ENCODE results near the gene PID1. TPM values are rescaled to one million over a fixed set of nuclear protein-coding genes. Genes with fewer than 3 reads are reported as not detected.

Gene PID1
- total RNA-seq, 1 donor from 2014 or later: 0.20 TPM

DNA sequence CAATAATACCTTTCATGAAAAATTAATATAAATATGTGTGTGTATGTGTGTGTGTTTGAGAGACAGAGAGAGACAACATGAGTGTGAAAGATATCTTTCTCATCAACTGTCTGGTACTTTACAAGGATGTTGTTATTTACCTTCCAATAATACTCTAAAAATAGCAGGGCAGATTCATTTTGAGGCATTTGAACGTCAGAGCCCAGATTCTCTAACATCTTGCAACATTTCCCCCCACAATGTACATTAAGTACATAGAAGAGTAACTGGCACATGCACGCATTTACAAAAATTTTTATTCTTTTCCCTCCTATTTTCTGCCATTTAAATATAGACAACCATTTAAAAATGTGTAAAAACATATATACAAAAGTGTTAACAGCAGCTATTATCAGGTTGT lies 100.9 kb downstream of the PID1 start:
- no peak for DNase-seq (ENCODE audit: low read depth in 2 of 2)

DNA sequence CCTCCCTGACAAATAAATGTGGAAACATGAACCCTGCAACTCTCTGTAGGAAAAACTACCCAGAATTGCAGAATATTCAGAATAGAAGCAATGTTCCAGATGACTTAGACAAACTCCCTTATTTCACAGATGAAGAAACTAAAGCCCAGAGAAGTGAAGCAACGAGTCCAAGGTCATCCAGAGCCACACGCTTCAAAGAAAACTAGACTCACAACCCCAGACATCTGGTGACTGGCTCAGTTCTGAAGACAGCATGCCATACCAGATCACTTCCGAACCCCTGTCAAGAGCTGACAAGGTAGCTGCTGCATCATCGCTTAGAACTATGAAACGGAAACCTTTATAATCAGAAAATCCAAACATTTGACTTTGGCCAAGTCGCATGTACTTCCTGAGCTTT lies 101.3 kb downstream of the PID1 start:
- DNase-seq (ENCODE audit: low read depth in 2 of 2): peak in 1 of 2 donors; percentile 29

DNA sequence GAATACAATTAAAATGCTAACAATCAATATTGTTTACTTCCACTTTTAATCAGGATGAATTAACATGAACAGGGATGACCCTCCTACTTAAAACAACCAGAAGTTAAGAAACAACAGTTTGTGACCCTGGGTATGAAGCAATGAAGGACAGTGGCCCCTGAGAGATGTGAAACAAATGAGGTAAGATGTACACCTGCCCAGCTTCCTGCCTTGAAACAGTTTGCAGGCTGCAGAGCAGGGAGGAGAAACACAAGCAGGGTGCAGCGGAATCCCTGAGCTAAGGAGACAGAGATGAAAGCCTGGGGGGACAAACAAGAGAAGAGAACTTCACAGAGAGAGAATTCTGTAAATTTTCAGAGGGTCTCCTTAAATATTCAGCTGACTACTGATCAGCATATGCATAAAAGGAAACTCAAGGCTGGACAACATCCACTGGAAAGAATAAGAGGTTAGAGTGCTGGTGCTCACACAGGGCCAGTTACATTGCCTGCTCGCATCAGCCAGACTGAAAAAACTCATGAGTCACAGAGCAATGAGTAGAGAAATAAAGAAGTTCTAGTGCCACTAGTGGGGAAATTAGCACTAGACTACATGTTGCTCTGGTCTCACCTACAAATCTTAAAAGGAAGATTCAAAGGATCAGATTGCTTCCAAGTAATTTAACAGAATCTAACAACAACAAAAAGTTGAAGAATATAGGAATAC lies 106.4 kb downstream of the PID1 start:
- no peak for DNase-seq (ENCODE audit: low read depth in 2 of 2)

DNA sequence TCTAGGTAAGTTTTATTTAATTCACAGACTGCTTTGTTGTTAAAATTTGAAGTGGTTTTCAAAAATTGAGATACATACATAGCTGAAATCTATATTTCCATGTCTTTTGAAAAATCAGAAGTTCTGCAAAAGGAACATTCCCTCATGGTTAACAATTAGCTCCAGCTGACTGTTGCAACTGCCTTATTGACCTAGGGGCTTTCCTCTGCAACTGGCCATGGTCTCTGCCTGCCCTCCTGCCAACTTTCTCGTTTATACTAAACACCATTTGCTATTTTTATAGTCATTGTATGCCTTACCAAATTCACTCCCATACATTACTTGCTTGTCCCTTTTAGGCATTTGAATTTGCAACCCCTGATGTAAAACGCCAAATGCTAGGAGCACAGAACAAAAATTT lies 107.2 kb downstream of the PID1 start:
- DNase-seq (ENCODE audit: low read depth in 2 of 2): no peak

DNA sequence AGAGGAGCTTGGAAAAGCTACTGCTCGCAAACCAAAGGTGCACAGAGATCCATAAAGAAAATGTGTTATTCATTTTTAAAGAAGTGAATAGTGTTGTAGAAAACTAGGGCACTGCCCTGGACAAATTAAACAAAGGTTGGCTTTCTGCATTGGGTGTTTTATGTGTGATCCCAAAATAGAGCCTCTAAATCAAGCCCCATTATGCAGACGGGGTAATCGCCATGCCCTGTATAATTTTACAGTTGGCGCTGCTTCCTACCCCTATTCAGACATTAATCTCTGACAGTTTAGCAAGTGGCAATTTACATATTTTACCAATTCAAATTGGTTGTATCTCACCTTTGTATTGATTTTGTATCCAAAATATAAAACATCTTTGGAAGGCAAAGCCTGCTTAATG lies 109.1 kb downstream of the PID1 start:
- DNase-seq (ENCODE audit: low read depth in 2 of 2): no peak

DNA sequence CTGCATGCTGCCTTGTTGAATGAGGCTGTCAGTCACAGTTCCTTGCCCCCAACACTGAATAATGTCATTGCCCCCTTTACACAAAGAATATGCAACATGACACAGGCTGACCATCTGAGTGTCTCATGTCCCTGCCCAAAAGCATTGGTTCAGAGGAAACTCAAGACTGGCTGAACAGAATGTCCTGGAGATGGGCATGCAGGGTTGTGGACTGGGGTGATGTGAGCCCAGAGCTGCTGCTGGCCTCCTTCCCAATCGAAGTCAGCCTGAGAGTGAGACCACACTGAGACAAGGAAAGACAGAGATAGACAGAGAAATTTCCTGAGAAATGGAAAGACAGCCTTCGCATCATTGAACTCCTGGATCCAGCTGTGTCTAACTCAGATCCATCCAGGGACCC lies 110.1 kb downstream of the PID1 start:
- no peak for DNase-seq (ENCODE audit: low read depth in 2 of 2)

DNA sequence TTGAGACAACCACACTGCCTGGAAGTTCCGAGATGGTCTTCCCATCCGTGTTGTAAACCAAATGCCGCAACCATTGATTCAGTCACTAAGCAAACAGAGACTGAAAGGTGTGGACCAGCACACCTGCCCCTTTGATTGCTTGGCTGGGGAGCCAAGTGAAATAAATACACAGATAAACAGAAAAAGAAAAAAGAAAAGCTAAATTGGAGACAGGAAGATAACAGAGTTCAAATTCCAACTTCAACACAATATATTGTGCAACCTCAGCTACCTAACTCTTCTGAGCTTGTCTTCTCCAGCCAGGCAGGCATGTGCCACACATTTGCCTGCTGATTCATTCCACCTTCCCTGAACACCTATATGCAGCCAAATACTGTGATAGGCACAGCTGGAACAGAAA lies 110.9 kb downstream of the PID1 start:
- DNase-seq (ENCODE audit: low read depth in 2 of 2): no peak

DNA sequence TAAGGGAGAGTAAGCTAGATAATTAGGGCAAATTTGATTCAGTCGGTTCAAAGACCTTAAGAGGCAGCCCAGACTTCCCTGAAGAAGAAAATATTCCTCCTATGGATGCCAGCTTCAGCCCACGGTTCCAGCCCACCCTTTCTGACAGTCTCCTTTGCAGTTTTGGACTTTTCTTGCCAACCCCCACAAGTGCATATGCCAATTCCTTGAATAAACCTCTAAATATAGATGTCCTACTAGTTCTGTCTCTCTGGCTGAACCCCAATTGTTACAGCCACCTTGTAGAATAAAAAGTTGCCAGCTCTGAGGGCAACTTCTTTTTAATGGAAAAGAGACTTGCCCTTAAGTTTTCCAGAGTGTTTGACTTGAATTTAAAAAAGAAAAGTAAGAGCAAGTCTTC lies 111.7 kb downstream of the PID1 start:
- no peak for DNase-seq (ENCODE audit: low read depth in 2 of 2)

DNA sequence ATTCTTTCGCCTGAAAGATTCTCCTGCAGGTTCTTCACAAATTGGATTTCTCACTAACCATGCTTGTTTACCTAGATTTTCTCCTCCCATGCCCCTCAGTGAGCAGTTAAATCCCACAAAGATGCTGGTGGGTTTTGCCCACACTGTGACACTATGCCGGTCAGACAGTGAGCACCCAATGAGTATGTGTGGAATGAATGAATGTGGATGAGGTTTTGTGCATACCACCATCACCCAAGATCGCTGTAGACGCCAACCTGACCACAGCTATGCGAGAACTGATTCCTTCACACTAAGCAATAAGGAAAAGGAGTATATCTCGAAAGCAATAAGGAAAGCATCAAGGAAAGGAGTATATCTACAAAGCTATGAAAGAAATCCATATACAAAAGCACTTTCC lies 116.7 kb downstream of the PID1 start:
- no peak for DNase-seq (ENCODE audit: low read depth in 2 of 2)

DNA sequence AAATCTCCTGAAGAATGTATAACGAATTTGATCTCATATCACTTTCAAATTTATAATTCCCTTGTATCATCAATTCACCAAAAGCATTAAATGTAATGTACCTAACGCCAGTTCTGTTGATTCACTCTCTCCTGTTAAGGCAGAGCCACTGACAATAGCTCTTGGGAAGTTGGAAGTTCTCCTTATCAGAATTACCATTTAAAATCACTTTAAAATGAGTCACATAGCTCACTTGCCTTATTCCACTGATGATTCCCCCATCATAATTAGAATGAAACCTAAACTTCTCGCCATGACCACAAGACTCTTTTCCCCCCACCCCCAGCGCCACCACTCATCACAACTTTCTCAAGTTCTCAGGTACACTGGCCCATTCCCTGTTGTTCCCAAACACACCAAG lies 117.1 kb downstream of the PID1 start:
- no peak for DNase-seq (ENCODE audit: low read depth in 2 of 2)

DNA sequence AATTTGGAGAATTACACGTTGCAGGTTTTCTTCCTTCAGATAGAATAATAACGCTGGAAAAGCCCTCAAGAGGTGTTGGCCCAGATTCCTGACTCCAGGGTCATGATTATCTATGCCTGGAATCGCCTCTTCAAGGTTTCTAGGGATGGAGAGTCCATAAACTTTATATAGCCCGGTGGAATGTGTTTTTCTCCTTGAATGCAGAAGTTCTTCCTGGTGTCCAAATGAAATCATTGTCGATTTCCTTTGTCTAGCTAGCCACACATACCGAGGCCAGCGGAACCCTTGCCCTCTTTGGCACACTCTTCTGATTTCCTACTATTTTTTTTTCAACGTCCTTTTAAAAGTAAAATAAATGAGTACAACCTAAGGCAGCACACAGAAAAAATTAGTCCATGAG lies 117.8 kb downstream of the PID1 start:
- peak in 1 of 2 donors; percentile 41 for DNase-seq (ENCODE audit: low read depth in 2 of 2)

DNA sequence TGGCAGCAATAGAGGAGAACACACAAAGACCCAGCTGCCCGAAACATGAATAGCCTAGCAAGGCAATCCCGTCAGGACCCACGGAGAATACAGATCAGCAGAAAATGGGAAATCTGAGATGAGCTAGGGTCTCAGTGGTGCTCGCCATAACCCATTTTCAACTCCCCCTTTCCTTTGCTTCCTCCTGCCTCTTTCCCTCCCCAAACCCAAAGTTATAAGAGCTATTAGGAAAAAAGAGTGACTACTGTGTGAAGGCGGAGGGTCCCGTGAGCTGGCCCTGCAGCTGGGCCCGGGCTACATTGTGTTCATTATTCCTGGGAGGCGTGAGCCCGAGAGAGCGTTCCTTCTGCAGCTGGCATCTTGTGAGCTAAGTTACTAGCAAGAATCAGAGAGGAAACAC lies 118.4 kb downstream of the PID1 start:
- DNase-seq (ENCODE audit: low read depth in 2 of 2): no peak

DNA sequence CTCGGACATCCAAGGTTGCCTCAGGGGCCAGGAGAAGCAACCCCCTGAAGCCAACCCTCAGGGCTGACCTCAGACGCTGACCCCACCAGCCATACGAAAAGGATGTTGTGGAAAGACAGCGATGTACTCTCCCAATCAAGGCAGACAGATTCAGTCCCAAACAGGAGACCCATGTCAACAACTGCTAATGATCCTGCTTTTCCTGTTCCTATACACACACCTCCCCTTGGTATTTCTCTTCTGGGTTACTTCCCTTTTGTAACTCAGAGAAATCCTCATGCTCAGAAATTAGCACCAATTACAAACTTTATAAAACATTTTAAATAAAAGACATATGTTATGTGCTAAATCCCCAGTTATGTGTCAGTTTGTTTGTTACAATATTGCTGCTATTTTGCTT lies 120.8 kb downstream of the PID1 start:
- no peak for DNase-seq (ENCODE audit: low read depth in 2 of 2)

DNA sequence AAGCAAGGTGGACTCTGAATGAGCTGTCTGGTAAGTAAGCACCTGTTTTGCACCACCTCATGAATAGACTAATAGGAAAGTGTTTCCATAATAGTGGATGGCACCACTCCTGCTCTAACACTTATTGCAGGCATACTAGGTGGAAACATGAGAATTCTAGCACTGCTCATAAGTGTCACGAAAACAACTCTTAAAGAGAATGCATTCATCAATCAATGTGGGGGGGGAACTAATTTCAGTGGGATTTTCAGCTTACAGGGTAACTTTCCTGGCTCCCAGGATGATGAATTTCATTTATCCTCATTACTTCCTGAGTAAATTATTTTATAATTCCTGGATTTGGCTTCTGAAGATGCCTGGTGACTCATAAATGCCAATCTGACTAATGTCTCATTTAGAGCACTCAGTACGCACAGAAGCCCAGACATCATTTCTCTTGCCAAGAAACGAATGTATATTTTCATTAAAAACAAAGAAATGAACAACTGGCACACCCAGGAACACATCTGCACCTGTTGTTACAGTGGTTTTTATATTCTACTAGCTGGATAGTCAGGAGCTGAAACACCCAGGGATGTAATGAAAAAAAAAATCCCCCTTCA lies 129.6 kb downstream of the PID1 start:
- peak in 1 of 2 donors; percentile 34 for DNase-seq (ENCODE audit: low read depth in 2 of 2)

DNA sequence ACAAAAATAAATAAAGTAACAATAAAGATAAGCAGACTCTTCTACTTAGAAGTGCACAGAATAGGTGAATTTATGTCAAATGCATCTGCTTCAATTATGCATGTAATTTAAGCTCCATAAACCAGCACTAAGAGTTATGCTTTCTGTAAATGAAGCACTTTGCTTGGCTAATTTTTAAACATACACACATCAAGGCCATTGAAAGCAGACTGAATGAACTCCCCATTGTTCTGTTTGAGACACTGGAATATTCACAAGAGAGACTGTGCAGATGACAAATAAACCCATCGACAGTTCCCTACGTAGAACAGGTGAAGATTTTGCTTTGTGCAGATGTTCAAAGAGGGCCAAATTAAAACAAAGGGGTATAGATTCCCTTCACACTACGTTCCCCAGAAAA lies 133.4 kb downstream of the PID1 start:
- no peak for DNase-seq (ENCODE audit: low read depth in 2 of 2)

DNA sequence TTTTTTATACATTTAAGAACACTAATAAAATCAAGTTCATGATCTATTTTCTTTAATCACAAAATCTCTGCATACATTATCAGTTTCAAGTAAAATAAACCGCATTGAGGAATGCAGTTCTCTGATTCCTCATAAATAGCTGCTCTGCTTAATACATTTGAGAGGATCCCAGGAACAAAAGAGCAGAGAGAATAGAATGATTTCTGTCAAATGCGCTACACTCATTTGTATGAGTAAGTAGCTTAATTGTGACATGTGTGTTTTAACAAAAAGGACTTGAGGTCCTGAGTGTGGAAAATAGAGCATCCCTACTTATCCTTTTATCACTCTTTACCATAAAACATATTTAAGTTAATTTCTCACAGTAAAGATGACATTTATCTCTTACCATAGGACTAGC lies 134.0 kb downstream of the PID1 start:
- DNase-seq (ENCODE audit: low read depth in 2 of 2): no peak

DNA sequence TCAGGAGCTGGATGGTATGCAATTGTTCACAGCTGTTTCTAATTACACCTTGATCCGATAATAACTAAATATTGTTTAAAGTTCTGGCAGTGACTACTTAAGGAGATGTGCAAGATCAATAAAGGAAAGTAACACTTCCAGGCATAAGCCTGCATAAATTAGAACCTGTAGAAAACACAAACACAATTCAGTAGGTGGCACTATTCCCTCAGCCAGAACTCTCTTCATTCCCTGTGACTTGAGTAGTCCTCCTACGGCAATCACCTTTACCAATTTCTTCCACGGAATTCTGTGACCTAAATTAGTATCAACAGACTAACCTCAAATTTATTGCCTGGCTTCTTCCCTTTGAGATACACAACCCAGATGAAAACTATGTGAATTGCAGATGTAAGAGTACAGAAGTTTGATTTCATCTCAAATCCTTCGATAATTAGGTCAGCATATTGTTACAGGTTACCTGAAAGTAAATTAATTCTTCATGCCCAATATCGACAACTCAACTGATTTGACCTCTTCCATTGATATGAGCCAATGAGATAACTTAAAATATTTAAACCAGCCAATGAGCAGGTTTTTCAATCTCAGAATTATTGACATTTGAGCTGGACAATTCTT lies 137.8 kb downstream of the PID1 start:
- DNase-seq (ENCODE audit: low read depth in 2 of 2): peak; percentile 20 to 21

DNA sequence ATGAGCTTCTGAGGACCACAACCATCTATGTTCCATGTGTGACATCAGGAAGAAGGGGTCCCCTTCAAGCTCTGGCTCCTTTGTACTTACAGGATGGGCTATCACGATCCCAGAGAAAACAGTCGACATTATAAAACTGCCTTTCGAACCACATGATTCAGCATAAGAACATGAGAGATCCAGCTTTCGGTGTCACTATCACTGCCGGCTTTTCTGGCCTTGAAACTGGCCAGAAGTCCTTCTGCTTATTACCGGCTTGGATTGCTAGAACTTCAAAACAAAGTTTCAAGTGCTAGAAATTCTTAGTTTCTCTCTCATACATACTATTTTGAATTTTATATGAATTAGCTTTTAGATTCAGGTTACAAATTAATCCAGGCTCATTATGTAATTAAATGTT lies 138.9 kb downstream of the PID1 start:
- no peak for DNase-seq (ENCODE audit: low read depth in 2 of 2)

DNA sequence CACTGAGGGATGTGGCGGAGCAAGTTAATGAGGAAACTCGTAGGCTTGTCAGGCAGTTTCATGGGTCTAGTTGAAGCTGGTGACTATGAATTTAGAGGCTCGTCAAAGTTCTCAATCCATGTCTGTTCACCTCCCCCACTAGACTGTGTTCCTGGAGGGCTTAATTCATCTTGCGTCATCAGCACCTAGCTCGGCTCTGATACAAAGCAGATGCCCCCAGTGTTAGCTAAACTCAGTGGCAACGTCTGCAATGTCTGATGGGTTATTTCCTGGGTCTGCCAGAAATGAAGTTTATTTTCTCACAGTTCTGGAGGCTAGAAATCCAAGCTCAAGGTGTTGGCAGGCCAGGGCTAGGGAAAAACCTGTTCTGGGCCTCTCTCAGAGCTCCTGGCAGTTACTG lies 140.6 kb downstream of the PID1 start:
- no peak for DNase-seq (ENCODE audit: low read depth in 2 of 2)

DNA sequence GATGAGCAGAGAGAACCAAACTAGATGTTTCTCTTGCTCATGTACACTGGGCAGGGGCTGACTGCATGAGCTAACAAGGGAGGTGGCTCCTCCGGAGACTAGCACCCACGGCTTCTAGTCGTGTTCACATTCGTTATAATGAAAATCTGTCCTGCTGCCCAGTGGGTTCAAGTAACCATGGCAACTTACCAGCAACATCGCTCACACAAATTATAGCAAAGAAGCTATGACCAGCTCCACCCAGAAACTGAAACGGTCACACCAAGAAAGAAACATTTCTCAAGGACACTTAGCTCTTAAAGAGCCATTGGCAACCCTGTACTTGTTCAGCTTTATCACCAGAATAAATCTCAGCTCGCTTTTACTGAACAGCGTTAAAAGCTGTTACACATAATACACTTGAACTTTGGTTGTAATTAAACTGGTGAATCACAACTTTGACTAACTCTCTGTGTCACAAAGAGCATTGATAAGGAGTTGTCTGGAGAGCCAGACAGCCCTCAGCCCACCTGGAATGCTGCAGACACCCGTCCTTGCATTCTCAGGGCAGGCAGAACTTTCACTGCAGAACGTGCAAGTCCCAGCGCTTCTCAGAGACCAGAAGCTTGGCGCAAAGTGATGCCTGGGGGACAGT lies 141.2 kb downstream of the PID1 start:
- no peak for DNase-seq (ENCODE audit: low read depth in 2 of 2)

DNA sequence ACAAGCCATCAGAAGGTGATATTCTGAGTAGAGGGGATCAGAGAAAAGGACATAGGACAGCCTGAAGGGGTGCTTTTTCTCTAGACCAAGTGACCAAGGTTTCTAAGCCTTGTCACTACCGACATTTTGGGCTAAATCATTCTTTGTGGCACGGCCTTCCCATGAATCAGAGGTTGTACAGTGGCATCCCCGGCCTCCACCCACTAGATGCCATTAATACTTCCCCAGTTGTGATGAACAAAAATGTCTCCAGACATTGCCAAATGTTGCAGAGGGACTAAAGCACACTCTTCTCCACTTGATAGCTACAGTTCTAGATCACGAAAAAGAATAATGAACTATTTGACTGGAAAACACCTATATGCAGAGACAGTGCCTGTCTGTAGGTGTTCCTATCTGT lies 143.6 kb downstream of the PID1 start:
- no peak for DNase-seq (ENCODE audit: low read depth in 2 of 2)

DNA sequence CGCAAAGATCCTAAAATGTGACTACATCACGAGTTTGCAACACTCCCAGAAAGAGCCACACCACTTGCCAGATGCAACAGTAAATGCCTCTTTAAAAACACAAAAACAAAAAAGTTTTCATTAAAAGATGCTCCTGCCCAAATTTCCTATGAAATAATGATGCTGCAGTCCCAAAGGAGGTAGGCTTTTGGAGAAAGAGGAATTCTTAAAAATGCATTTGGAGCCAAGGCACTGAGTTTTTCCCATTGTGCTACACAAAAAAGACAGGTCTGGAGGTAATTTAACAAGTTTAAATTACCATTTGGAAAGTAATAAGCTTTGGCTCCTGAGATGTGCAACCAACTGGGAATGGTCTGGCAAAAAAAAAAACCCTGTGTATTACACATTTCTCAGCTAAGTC lies 145.0 kb downstream of the PID1 start:
- DNase-seq (ENCODE audit: low read depth in 2 of 2): no peak

DNA sequence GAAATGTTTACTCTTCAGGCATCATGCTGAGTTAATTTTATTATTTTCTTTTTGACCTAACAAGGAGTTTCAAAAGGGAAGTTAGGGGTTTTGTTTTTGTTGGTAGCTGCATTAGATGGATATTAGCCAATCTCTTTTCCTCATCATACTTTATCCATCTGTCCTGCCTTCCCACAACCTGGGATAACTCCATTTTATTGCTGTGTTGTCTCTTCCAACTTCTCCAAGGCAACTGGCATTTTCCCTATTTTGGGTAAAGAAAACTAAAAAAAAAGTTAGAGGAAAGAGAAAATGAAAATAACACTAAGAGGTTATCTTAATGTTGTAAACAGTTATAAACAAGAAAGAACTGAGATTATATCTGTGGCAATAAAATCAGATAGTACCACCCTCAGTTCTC lies 147.0 kb downstream of the PID1 start:
- no peak for DNase-seq (ENCODE audit: low read depth in 2 of 2)

All from lung microvascular endothelial cell (primary cell).